H54 (cell line): Measurements from ENCODE around the gene NUP62CL.
A peak's percentile ranks its signal among the peaks of the same experiment; 100 is the strongest.
"Not testable (repeated sequence)": the region's sequence is repeated elsewhere in the genome, so short reads cannot be mapped to it uniquely, and the experiment has no call there.

Source experiments
- DNase-seq: peaks from one replicate; pipeline ENCODE4 v3.0.0; 2011; ENCODE audit warnings: low spot score, mixed read lengths; ENCODE audit not compliant: insufficient read length
- FAIRE-seq: peaks from 3 replicates; lab custom pipeline; 2011; peaks lifted over from hg19 to GRCh38; lab: Jason Lieb, UNC
- POLR2A ChIP-seq: IDR thresholded peaks from 2 replicates; pipeline ENCODE4 v1.6.1; 2011; ENCODE audit warnings: low read depth, mild to moderate bottlenecking, low read length

NUP62CL gene

GRCh38 chrX:107205770-107206696 lies at the start of gene NUP62CL, which contains the start of gene DNAAF6:
Gene NUP62CL, minus strand, starts transcription at chrX:107206433. Its CDS starts 31,287 bp downstream, at chrX:107175146.
Gene DNAAF6, plus strand, starts transcription at chrX:107206611. Its CDS starts 6,265 bp downstream, at chrX:107212876.
- FAIRE-seq (peak; percentile 15), DNase-seq (peak; percentile 11)
- no peak for TF ChIP-seq POLR2A

GRCh38 chrX:107228486-107228819 lies 22.2 kb upstream of the NUP62CL start:
- no peak for TF ChIP-seq POLR2A
- DNase-seq (no peak), FAIRE-seq (no peak)

- DNase-seq: no peak
- FAIRE-seq: no peak
- TF ChIP-seq POLR2A: no peak
Observed at GRCh38 chrX:107227780-107228485, 21.7 kb upstream of the NUP62CL start.

- no peak for DNase-seq
- no peak for TF ChIP-seq POLR2A
Observed at GRCh38 chrX:107226757-107227156, 20.5 kb upstream of the NUP62CL start.

GRCh38 chrX:107213477-107213876 lies 7.2 kb upstream of the NUP62CL start:
- DNase-seq: no peak
- TF ChIP-seq POLR2A: no peak
- FAIRE-seq: no peak

More at GRCh38 chrX:107226757-107227156, 20.5 kb upstream of the NUP62CL start:
- FAIRE-seq: no peak

GRCh38 chrX:107207943-107208342 lies 1.7 kb upstream of the NUP62CL start:
- no peak for TF ChIP-seq POLR2A

GRCh38 chrX:107207089-107207488 lies 856 bp upstream of the NUP62CL start:
- FAIRE-seq (no peak), DNase-seq (no peak)
- TF ChIP-seq POLR2A: no peak

More at GRCh38 chrX:107207943-107208342, 1.7 kb upstream of the NUP62CL start:
- no peak for FAIRE-seq
- DNase-seq: no peak

- no peak for FAIRE-seq
Observed at GRCh38 chrX:107206697-107207065, 448 bp upstream of the NUP62CL start.

GRCh38 chrX:107204068-107204605 lies 2.1 kb downstream of the NUP62CL start:
- DNase-seq (no peak), FAIRE-seq (no peak)
- TF ChIP-seq POLR2A: no peak

More at GRCh38 chrX:107206697-107207065, 448 bp upstream of the NUP62CL start:
- DNase-seq: no peak
- TF ChIP-seq POLR2A: no peak

- TF ChIP-seq POLR2A: no peak
- no peak for FAIRE-seq
Observed at GRCh38 chrX:107199491-107199890, 6.7 kb downstream of the NUP62CL start.

GRCh38 chrX:107198074-107198473 lies 8.2 kb downstream of the NUP62CL start:
- not testable (repeated sequence) for DNase-seq, FAIRE-seq

More at GRCh38 chrX:107199491-107199890, 6.7 kb downstream of the NUP62CL start:
- no peak for DNase-seq

- DNase-seq (no peak), FAIRE-seq (no peak)
- TF ChIP-seq POLR2A: no peak
Observed at GRCh38 chrX:107197319-107197718, 8.9 kb downstream of the NUP62CL start.

- TF ChIP-seq POLR2A: no peak
- no peak for FAIRE-seq
Observed at GRCh38 chrX:107171369-107172102, 34.7 kb downstream of the NUP62CL start.

More at GRCh38 chrX:107171369-107172102, 34.7 kb downstream of the NUP62CL start:
- DNase-seq: no peak
